ENCODE results near the gene COL4A1.
A peak's percentile ranks its signal among the peaks of the same experiment; 100 is the strongest.

The COL4A1 gene

DNA sequence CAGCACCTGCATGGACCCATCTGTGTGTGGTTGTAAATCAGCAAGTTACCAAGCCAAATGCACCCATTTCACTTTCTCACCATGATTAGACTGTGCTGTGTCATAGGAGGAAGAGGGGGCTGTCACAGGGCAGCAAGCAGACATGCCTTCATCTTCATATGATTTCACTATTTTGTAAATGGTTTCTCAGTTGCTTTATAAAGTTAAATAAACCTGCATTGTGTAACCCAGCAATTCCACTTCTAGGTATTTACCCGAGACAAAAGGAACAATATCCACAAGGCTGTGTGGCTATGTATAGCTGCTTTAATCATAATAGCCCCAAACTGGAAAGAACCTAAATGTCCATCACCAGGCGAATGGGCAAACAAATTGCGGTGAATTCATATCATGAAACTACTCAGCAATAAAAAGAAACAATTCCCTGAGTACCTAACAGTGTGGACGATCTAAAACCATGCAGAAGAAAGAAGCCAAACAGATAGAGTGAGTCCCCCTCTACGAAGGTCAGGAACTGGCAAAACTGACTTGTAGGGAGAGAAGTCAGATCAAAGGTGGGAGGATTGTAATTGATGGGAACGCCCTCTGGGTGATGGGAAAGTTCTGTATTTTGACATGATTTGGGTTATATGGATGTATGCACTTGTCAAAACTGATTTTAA is 185.4 kb downstream of the COL4A1 start:
- no peak for TF ChIP-seq CTCF (IDR thresholded peaks at IDR 0.05; ENCODE audit: control insufficient read depth, extremely low read depth, insufficient read depth)
- H3K4me3 ChIP-seq (ENCODE audit: low read depth, low read length) = no peak overlapping the region
- no peak for DNase-seq (ENCODE audit: low read depth)

DNA sequence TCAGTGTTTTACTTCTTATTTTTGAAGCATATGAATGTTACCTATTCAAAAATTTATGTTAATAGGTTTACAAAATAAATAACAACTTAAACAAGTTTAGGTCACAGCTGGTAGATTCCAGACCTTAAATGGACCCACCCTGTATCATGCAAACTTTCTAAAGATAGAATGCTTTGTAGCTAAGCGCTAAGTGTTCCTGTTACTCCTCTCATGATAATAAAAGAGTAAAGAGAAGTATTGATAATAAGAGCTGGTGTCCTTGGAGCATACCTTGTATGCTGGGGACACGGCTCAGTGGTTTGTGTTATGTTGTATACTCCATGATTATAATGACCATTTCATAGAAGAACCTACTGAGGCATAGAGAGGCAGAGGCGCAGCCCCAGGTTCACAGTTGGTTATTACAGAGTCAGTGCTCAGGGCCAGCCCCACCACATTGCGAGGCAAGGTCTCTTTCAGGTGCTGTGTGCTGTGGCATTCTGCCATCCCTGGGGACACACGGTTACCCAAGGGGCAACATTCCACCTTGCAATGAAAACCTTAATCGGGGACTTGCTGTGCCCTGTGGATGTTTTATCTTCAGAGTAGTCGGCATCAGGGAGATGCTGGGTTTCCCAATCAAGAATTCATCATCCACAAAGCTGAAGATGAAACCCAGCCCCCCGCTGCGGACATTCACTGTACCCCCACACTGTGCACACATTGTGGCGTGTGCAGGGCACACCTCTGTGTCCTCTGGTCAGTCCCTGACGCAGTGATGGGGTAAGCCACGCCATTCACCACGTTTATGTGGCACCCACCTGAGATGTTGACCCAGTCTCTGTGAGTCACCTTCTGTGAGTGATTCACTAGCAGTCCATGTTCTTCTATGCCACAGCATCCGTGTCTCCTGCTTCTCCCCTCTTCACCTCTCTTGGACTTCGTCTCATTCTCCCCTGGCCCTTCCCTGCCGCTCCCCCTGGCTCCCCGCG is 186.7 kb downstream of the COL4A1 start:
- no peak overlapping the region for H3K4me3 ChIP-seq (ENCODE audit: low read depth, low read length)
- no peak for TF ChIP-seq CTCF (IDR thresholded peaks at IDR 0.05; ENCODE audit: control insufficient read depth, extremely low read depth, insufficient read depth)
- DNase-seq (ENCODE audit: low read depth) = no peak

GRCh38 chr13:110118106-110118505 is 188.9 kb downstream of the COL4A1 start:
- DNase-seq (ENCODE audit: low read depth) = no peak
- TF ChIP-seq CTCF (IDR thresholded peaks at IDR 0.05; ENCODE audit: control insufficient read depth, extremely low read depth, insufficient read depth) = no peak
- no peak overlapping the region for H3K4me3 ChIP-seq (ENCODE audit: low read depth, low read length)

DNA sequence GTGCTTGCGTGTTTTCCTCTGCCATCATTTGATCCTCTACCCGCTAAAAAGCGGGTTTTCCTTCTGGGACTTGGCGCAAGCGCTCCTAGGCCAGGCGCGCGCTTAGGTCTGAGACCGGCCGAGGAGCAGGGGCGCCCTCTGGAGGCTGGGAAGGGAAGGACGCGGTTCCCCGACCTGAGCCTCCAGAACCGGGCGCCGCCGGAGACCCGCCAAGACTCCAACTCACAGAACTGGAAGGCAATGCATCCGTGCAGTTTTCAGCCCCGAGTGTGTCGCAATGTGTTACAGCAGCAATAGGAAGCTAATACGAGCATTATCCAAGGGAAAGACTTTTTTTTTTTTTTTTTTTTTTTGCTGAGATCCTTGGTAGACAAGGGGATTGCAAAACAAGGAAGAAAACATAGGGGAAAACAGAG is 190.9 kb downstream of the COL4A1 start:
- peak; percentile 90 for TF ChIP-seq CTCF (IDR thresholded peaks at IDR 0.05; ENCODE audit: control insufficient read depth, extremely low read depth, insufficient read depth)
- no peak for DNase-seq (ENCODE audit: low read depth)
- H3K4me3 ChIP-seq (ENCODE audit: low read depth, low read length) = no peak overlapping the region

DNA sequence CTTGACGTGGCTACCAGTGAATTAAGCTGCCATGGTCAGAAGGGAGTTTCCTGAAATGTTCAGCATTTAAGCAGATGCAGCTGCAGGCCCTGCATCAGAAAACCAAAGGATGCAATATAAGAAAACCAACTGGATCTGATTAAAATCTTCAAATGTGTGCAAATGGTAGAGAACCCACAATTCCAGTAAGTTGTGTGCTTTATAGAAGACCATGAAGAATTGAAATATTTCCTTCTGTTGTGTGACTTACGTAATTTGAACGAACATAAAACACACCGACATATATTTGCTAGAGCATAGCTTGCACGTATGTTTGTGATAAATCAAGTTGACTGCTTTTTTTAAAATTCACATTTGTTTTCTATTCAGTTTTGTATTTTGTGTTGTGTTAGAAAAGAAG is 191.4 kb downstream of the COL4A1 start:
- H3K4me3 ChIP-seq (ENCODE audit: low read depth, low read length) = no peak overlapping the region
- TF ChIP-seq CTCF (IDR thresholded peaks at IDR 0.05; ENCODE audit: control insufficient read depth, extremely low read depth, insufficient read depth) = no peak

DNA sequence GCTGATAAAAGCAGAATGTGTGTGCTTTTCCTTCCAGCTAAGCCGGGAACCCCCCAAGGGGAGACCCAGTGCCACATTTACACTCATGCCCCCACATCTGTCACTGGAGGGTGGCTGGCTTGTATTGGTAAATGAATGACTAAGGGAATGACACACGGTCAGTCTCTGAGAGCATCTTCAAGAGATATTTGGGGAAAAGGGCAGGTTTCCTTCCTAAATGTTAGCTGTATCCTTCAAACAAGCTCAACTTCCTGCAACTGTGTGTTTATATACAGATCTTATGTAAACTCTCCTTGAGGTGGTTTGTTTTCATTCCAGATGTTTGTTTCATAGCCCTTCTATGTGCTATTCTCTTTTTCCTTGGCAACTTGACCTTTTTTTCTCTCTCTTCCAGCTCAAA is 192.6 kb downstream of the COL4A1 start:
- TF ChIP-seq CTCF (IDR thresholded peaks at IDR 0.05; ENCODE audit: control insufficient read depth, extremely low read depth, insufficient read depth) = no peak
- DNase-seq (ENCODE audit: low read depth) = no peak
- H3K4me3 ChIP-seq (ENCODE audit: low read depth, low read length) = no peak overlapping the region

More for the DNA sequence above, 191.4 kb downstream of the COL4A1 start:
- DNase-seq (ENCODE audit: low read depth) = no peak
